ENCODE data around the gene ZNF638.

DNA sequence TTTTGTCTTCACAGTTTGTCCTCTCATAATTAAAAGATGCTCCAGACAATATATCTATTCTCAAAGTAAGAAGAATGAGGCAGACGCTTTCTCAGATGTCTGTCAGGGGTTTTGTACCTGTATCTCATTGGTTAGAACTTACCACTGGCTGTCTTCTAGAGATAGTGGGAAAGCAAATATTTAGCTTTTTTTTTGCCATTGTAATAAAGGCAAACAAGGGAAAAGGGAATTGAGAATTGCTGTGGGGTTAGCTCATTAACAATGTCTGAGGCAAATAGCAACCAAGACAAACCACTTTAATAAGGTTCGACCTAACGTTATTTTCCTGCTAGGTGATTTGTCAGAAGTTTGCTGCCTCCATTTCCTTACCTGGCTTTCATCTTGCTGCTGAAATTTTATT, 30.0 kb downstream of the ZNF638 start:
- TF ChIP-seq RAD21 (IDR thresholded peaks at IDR 0.05; ENCODE audit: low read depth) (no peak), TCF12 (IDR thresholded peaks at IDR 0.05; ENCODE audit: low read depth) (no peak)
- TF ChIP-seq, protein P1, sequence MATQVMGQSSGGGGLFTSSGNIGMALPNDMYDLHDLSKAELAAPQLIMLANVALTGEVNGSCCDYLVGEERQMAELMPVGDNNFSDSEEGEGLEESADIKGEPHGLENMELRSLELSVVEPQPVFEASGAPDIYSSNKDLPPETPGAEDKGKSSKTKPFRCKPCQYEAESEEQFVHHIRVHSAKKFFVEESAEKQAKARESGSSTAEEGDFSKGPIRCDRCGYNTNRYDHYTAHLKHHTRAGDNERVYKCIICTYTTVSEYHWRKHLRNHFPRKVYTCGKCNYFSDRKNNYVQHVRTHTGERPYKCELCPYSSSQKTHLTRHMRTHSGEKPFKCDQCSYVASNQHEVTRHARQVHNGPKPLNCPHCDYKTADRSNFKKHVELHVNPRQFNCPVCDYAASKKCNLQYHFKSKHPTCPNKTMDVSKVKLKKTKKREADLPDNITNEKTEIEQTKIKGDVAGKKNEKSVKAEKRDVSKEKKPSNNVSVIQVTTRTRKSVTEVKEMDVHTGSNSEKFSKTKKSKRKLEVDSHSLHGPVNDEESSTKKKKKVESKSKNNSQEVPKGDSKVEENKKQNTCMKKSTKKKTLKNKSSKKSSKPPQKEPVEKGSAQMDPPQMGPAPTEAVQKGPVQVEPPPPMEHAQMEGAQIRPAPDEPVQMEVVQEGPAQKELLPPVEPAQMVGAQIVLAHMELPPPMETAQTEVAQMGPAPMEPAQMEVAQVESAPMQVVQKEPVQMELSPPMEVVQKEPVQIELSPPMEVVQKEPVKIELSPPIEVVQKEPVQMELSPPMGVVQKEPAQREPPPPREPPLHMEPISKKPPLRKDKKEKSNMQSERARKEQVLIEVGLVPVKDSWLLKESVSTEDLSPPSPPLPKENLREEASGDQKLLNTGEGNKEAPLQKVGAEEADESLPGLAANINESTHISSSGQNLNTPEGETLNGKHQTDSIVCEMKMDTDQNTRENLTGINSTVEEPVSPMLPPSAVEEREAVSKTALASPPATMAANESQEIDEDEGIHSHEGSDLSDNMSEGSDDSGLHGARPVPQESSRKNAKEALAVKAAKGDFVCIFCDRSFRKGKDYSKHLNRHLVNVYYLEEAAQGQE (IDR thresholded peaks at IDR 0.05; ENCODE audit: low read depth) = no peak
